GM18520 (cell line): ENCODE data around the gene KRTCAP3.
"Not testable (repeated sequence)": the region's sequence is repeated elsewhere in the genome, so short reads cannot be mapped to it uniquely, and the experiment has no call there.

Experiments
- ATAC-seq: cut with Tn5 transposase; IDR thresholded peaks from one replicate; pipeline ENCODE4 v1.9.1; 2021; ENCODE audit not compliant: unreplicated experiment

Gene KRTCAP3, protein sequence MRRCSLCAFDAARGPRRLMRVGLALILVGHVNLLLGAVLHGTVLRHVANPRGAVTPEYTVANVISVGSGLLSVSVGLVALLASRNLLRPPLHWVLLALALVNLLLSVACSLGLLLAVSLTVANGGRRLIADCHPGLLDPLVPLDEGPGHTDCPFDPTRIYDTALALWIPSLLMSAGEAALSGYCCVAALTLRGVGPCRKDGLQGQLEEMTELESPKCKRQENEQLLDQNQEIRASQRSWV

GRCh38 chr2:27441958-27442919, at the start of gene KRTCAP3:
Gene KRTCAP3 (plus strand): TSS chr2:27442381. CDS start chr2:27442413, 32 bp downstream.
- no peak for ATAC-seq

DNA sequence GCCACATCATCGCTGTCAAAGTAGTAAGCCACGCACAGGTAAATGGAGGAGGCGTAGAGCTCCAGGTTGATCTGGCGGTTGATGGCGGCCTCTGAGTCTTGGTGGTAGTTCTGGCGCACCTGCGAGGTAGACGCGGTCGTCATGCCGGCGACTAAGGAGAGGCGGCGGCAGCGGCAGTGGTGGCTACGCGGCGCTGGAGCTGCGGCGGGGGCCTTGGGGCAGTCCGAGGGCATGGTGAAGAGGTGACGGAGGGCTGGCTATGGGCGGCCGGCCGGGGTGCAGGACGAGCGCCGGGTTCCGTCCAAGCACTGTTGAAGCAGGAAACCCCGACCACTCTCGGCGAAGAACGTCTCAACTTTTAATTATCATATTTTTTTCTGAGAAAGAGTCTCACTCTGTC, 49.0 kb upstream of the KRTCAP3 start:
- ATAC-seq, result no peak

DNA sequence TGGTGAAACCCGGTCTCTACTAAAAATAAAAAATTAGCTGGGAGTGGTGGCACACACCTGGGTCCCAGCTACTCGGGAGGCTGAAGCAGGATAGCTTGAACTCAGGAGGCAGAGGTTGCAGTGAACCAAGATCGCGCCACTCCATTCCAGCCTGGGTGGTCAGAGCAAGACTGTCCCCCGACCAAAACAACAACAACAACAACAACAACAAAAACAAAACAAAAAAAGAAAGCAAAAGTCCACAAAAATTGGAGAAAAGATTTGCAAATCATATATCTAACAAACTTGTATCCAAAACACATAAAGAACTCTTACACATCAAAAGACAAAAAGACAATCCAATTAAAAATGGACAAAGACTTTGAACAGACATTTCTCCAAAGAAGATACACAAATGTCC, 43.2 kb upstream of the KRTCAP3 start:
- no peak for ATAC-seq

GRCh38 chr2:27400348-27401135, 41.6 kb upstream of the KRTCAP3 start:
- ATAC-seq, result no peak

DNA sequence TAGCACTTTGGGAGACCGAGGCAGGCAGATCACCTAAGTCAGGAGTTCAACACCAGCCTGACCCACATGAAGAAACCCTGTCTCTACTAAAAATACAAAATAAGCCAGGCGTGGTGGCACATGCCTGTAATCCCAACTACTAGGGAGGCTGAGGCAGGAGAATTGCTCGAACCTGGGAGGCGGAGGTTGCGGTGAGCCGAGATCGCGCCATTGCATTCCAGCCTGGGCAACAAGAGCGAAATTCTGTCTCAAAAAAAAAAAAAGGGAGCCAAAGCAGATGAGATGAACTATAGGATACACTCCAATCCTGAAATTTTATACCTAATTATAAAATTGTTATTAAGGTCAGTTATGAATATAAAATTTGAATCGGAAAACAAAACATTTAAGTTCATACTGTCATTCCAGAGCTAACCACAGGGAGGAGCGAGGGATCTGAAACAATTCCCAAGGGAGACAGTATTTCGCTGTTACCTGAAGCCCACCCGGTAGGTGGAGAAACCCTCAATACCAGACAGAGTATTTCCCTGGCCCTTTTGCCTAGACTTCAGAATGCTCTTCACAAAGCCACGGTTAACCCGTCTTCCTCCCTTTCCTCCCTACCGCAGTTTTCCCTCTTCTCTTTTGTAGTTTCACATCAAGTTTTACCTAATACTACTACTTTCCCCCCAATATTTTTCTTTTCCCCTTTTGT, 34.2 kb upstream of the KRTCAP3 start:
- no peak for ATAC-seq

DNA sequence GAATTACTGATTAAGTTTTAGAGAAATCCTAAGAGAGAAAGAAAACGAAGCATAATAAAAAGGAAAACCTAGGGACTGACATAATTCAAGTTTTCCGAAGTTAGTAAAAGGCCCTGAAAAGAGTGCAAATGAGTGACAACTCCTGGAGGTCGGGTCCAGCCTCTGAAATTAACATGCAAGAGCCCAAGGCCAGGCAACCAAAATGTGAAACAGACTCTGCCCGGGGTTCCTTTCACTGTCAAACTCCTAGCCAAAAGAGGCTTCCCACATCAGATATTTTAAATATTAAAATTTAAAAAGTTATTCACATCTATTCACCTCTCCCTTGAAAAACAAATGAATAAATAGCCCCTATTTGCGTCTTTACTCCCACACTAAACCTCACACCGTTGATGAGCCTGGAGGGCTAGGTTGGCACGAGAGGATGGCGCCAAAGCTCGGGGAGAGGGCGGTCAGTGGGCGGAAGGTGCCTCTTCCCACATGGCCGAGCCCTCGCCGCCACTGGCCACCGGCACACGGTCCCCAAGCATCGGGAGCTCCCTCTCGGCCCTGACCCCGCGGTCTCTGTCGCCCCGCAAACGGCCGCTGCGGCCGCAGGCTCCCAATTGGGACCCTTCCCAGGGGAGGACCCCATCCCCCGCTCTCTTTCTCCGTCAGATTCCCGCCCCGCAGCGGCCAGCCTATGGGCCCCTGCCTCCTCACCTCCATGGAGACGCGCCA, 33.4 kb upstream of the KRTCAP3 start:
- ATAC-seq, result peak; percentile 21

DNA sequence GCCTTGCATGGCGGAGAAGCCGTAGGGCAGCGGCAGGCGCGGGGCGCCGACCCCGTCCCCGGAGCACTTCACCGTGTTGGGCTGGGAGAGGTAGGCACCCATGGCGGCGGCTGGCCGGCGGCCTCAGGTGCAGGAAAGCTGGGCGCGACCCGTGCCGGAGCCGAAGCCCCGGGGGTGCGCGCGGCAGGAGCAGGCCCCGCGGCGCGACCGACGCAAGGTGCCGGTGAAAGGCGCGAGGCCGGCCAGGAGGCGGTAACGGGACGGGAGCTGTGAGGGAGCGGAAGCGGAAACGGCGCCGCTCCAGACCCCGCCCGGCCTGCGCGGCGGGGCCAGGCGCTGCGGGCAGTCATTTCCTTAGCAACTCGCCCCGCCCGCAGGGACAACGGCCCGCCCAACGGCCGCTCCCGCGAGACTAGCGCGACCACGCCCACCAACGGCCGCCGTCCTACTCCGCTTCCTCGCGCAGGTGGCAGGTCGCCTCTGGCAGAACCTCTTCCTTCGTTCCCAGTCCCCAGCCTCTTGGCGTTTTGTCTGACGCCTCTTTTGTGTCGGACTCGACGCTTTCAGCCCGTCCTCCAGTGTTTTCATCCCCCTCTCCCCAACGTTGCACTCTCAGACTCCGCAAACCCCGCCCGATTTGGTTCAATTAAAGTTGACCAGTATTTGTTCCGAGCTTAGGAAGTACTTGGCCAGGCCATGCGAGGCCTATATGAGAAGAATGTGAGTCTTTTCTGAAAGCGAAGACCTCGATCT, 32.7 kb upstream of the KRTCAP3 start, which contains the start of gene PPM1G:
Gene PPM1G (minus strand): TSS at position 271 of the 753 bp plus-strand sequence. CDS start 169 bp downstream, at position 102.
- peak; percentile 93 for ATAC-seq

DNA sequence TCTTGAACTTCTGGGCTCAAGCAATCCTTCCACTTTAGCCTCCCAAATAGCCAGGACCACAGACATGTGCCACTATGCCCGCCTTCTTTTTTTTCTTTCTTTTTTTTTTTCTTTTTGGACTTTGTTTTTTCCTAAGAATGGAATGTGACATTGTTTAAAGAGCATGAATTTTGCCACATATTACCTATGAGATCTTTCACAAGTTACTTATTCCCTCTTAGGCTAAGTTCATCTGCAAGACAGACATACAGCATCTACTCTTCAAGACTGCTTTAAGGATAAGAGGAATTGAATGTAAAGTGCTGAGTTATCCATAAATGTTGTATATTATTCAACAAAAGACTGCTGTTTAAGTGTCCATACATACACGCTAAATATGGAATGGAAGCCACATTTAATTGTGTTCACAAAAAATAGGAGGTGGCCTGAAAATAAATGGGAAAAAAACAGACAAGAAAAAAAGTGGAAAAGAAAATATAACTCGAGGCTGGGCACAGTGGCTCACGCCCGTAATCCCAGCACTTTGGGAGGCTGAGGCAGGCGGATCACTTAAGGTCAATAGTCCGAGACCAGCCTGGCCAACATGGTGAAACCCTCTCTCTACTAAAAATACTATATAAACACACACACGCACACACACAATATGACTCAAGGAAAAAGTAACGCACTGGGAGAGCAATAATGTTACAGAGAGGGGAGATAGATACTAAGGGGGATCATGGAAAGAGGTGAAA, 29.6 kb upstream of the KRTCAP3 start:
- no peak for ATAC-seq

- no peak for ATAC-seq
Measured at GRCh38 chr2:27416151-27416550, 26.0 kb upstream of the KRTCAP3 start.

- no peak for ATAC-seq
Measured at GRCh38 chr2:27420996-27421395, 21.2 kb upstream of the KRTCAP3 start.

DNA sequence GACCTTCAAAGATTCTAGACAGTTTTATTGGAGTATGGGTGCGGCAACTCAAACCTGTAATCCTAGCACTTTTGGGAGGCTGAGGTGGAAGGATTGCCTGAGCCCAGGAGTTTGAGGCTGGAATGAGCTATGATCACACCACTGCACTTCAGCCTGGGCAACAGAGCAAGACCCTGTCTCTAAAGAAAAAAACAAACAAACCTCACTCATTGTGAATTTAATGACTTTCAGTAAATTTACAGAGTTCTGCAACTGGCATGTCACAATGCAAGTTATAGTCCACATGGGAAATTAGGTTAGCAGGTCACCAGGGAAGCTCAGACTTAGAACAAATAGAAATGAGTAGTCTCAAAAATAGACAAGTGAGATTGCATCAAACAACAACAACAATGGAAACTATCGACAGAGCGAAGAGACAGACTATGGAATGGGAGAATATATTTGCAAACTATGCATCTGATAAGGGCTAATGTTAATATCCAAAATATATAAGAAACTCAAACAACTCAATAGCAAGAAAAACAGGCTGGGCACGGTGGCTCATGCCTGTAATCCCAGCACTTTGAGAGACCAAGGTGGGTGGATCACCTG, 20.4 kb upstream of the KRTCAP3 start:
- ATAC-seq, result no peak

- ATAC-seq, result no peak
Measured at GRCh38 chr2:27422958-27423357, 19.2 kb upstream of the KRTCAP3 start.

- not testable (repeated sequence) for ATAC-seq
Measured at GRCh38 chr2:27425039-27425438, 17.1 kb upstream of the KRTCAP3 start.

DNA sequence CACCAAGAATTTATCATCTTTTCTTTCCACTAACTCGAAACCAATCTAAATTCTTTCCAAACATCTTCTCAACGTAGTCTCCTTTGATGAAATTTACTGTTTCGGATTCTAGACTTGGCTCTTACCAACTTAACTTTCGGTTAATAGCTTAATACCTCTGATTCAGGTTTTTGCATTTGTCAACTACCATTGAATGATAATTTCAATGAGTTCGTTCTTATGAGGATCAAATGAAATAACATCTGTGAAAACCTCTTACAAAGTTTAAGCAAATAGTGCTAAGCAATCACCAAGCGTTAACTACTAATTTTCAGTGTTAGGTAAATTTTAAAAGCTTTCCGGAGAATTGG, 14.3 kb upstream of the KRTCAP3 start:
- ATAC-seq, result no peak

DNA sequence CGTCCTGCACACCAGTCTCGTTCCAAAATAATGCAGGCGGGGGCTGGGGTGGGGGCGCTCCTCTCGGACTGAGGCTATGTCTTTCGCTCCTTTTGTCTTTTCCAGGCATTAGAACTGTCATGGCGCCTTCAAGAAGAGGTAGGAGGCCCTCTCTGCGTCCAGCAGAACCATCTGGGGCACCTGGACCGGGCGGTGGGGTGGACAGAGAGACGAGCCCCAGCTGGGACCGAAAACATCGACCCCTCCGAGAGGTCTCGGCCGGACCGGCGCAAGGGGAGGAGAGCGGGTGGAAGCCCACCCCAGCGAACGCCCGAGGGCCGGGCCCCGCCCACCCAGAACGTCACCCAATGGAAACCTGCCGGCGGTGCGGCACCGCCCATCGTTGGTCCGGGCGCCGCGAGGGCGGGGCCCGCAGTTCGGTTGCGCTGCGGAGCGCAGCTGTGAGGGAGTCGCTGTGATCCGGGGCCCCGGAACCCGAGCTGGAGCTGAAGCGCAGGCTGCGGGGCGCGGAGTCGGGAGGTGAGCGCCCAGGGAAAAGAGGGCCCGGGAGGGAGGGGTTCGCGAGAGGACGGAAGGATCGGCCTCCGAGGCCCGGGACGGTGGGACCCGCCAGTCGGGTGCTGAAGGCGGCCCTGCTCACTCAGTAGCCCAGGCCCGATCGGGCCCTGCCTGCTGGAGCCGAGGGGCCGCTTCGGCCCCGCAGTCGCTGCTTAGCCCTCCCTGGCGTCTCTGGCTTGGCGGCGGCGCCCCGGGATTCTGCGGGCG, 13.8 kb upstream of the KRTCAP3 start, which contains the start of gene NRBP1:
Gene NRBP1 (plus strand): TSS at position 419 of the 765 bp plus-strand sequence. CDS start 4,643 bp downstream, outside the sequence.
- ATAC-seq, result peak; percentile 85

GRCh38 chr2:27428978-27429541, 13.1 kb upstream of the KRTCAP3 start:
- ATAC-seq, result peak; percentile 52

GRCh38 chr2:27431395-27431794, 10.8 kb upstream of the KRTCAP3 start:
- no peak for ATAC-seq
